Breast epithelium (tissue), 4 donors: ENCODE data around the gene TMEM80. TPM values are rescaled to one million over a fixed set of nuclear protein-coding genes. Genes with fewer than 3 reads are reported as not detected.

ENCODE experiments used
- DNase-seq, 2 donors: peaks; one replicate each; pipeline ENCODE4 v3.0.0-alpha.2; 2019; ENCODE audit warnings: low spot score in 2 of 2
- H3K27ac ChIP-seq, 2 donors: fragments of 200-600 bp; sonication (generic) in 1 of 2; one replicate each; pipeline ENCODE4 v1.5.1; 2016 to 2019; ENCODE audit warnings: mild to moderate bottlenecking in 1 of 2
- H3K27me3 ChIP-seq, 2 donors: fragments of 200-600 bp; sonication (generic) in 1 of 2; one replicate each; pipeline versions ENCODE4 v1.5.1 to v1.6.0; 2017 to 2019; ENCODE audit warnings: control low read depth in 1 of 2, mild to moderate bottlenecking in 1 of 2
- H3K36me3 ChIP-seq: fragments of 200-600 bp; one replicate; pipeline ENCODE4 v1.5.1; 2019
- H3K4me1 ChIP-seq, 2 donors: fragments of 200-600 bp; sonication (generic); one replicate each; pipeline ENCODE4 v1.5.1; 2016 to 2019; ENCODE audit warnings: control low read depth in 1 of 2
- H3K4me3 ChIP-seq, 3 donors: fragments of 200-600 bp; sonication (generic); 1 replicate in 2 of 3; 2 replicates in 1 of 3; pipeline ENCODE4 v1.5.1; 2016 to 2019; ENCODE audit warnings: mild to moderate bottlenecking in 3 of 3, moderate library complexity in 2 of 3
- H3K9me3 ChIP-seq, 2 donors: fragments of 200-600 bp; sonication (generic) in 1 of 2; one replicate each; pipeline ENCODE4 v1.5.1; 2016 to 2019; ENCODE audit warnings: control low read depth in 1 of 2
- POLR2A ChIP-seq: fragments of 450-650 bp; IDR thresholded peaks from one replicate; pipeline ENCODE4 v1.6.1; 2016; ENCODE audit warnings: antibody characterized with exemption, mild to moderate bottlenecking, moderate library complexity
- POLR2AphosphoS5 ChIP-seq, 3 donors: sonication (generic); formaldehyde crosslinking; IDR thresholded peaks; one replicate each; pipeline ENCODE4 v1.6.1; 2017; ENCODE audit warnings: antibody characterized with exemption in 3 of 3
- intact Hi-C: fragments of 100-400 bp; cut with DNase I; formaldehyde crosslinking; loops from one replicate; pipeline ENCODE4 v1.15.1; 2023; ENCODE audit warnings: low total_unique reads
- total RNA-seq, 3 donors: library from RNA; depleted of rRNA; stranded (reverse); fragments of >200 nt; gene quantifications; one replicate each; pipeline ENCODE4 v1.1.0, GENCODE V29; 2016
- TF ChIP-seq, protein P1 (sequence below), 3 donors: fragments of 450-650 bp; IDR thresholded peaks; one replicate each; pipeline ENCODE4 v1.5.1; 2016 to 2017; ENCODE audit warnings: antibody characterized with exemption in 3 of 3, mild to moderate bottlenecking in 3 of 3, moderate library complexity in 3 of 3

TMEM80 gene
- total RNA-seq, 3 donors from 2014 or later, result 25.9 to 51.8 (median 29.1) TPM

DNA sequence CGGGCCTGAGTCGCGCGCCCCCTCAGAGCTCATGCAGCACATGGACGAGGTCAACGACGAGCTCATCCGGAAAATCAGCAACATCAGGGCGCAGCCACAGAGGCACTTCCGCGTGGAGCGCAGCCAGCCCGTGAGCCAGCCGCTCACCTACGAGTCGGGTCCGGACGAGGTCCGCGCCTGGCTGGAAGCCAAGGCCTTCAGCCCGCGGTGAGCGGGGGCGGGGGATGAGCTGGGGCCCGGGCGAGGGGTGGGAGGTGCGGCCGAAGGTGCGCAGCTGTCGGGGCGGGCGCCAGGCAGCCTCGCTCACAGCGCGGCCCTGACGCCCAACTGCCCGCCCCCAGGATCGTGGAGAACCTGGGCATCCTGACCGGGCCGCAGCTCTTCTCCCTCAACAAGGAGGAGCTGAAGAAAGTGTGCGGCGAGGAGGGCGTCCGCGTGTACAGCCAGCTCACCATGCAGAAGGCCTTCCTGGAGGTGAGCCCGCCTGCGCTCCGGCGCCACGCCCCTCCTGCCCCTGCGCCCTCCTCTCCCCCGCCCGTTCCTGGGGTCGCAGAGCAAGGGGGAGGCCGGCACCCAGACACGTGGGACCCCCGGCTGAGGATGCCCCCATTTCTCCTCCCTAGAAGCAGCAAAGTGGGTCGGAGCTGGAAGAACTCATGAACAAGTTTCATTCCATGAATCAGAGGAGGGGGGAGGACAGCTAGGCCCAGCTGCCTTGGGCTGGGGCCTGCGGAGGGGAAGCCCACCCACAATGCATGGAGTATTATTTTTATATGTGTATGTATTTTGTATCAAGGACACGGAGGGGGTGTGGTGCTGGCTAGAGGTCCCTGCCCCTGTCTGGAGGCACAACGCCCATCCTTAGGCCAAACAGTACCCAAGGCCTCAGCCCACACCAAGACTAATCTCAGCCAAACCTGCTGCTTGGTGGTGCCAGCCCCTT is 30.9 kb downstream of the TMEM80 start:
- H3K9me3 ChIP-seq, result no peaks in the 10 kb centered on the region
- peak overlapping the region; percentile 2 to 48 (median 37) for H3K4me3 ChIP-seq
- peak; percentile 78 to 88 for DNase-seq
- H3K36me3 ChIP-seq, result no peaks in the 10 kb centered on the region
- peaks cover 5 to 25% of the 10 kb centered on the region in 2 donors for H3K4me1 ChIP-seq
- TF ChIP-seq POLR2AphosphoS5 (IDR thresholded peaks at IDR 0.05), result peak in 1 of 3 donors; percentile 55
- TF ChIP-seq POLR2A, result no peak
- intact Hi-C loops, result no loop called here
- H3K27me3 ChIP-seq, result no peaks in the 10 kb centered on the region
- H3K27ac ChIP-seq, result peak overlapping the region; percentile 87 to 90

DNA sequence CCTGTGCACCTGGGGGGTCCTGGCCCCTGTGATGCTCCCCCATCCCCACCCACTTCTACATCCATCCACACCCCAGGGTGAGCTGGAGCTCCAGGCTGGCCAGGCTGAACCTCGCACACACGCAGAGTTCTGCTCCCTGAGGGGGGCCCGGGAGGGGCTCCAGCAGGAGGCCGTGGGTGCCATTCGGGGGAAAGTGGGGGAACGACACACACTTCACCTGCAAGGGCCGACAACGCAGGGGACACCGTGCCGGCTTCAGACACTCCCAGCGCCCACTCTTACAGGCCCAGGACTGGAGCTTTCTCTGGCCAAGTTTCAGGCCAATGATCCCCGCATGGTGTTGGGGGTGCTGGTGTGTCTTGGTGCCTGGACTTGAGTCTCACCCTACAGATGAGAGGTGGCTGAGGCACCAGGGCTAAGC is 31.7 kb downstream of the TMEM80 start:
- Histone ChIP-seq H3K36me3 (no peaks in the 10 kb centered on the region), H3K4me1 (peaks cover 5 to 25% of the 10 kb centered on the region in 2 donors), H3K9me3 (no peaks in the 10 kb centered on the region), H3K27ac (peak overlapping the region; percentile 87 to 90), H3K27me3 (no peaks in the 10 kb centered on the region), H3K4me3 (peak overlapping the region in 1 of 3 donors; percentile 39)
- no peak for DNase-seq
- no peak for TF ChIP-seq POLR2AphosphoS5 (IDR thresholded peaks at IDR 0.05)
- TF ChIP-seq, protein P1, sequence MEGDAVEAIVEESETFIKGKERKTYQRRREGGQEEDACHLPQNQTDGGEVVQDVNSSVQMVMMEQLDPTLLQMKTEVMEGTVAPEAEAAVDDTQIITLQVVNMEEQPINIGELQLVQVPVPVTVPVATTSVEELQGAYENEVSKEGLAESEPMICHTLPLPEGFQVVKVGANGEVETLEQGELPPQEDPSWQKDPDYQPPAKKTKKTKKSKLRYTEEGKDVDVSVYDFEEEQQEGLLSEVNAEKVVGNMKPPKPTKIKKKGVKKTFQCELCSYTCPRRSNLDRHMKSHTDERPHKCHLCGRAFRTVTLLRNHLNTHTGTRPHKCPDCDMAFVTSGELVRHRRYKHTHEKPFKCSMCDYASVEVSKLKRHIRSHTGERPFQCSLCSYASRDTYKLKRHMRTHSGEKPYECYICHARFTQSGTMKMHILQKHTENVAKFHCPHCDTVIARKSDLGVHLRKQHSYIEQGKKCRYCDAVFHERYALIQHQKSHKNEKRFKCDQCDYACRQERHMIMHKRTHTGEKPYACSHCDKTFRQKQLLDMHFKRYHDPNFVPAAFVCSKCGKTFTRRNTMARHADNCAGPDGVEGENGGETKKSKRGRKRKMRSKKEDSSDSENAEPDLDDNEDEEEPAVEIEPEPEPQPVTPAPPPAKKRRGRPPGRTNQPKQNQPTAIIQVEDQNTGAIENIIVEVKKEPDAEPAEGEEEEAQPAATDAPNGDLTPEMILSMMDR (IDR thresholded peaks at IDR 0.05), result no peak
- no peak for TF ChIP-seq POLR2A
- intact Hi-C loops, result no loop called here

DNA sequence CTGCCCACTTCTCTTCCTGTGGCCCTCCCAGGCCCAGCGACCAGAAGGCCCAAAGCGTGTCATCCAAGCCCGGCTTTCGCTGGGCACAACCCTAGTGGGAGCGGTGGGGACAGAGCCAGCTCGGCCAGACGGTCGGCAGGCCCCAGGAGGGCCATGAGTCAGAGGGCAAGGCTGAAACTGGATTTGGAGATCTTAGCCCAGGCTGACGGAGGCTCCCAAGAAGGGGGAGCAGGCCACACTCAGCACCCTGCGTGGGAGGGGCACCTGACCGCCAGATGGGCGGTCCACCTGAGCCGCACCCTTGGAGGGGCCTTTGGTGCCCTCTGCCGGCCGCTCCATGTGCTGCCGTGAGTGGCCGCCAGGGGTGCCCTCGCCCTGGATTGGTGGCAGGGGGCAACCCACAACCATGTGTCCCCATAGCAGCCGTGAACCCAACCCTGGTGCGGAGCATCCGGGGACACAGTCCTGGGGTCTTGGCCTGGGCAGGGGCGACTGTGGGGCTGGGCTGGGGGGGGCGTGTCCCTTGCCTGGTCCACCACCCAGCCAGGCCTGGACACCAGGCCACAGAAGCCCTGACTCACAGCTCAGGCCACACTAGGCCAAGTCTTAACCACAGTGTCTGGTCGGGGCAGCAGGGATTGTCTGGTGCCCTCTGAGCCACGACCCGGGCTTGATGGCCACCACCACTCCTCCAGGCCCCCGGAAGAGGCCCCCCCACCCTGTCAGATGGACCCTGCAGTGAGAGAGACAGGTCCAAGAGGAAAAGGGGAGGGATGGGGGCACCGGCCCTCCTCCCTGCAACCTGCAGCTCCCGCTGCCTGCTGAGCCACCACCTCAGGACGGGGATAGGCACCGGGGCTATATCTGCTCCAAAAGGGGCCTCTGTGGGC is 32.5 kb downstream of the TMEM80 start:
- H3K27me3 ChIP-seq, result no peaks in the 10 kb centered on the region
- no peak for TF ChIP-seq POLR2A
- peak; percentile 59 to 82 (median 60) for TF ChIP-seq POLR2AphosphoS5 (IDR thresholded peaks at IDR 0.05)
- TF ChIP-seq, protein P1 (IDR thresholded peaks at IDR 0.05), result peak; percentile 98 to 99 (median 99)
- H3K4me1 ChIP-seq, result peaks cover 5 to 25% of the 10 kb centered on the region in 2 donors
- DNase-seq, result peak; percentile 88 to 90
- H3K9me3 ChIP-seq, result no peaks in the 10 kb centered on the region
- intact Hi-C loops, result no loop called here
- H3K36me3 ChIP-seq, result no peaks in the 10 kb centered on the region
- H3K4me3 ChIP-seq, result peak overlapping the region in 1 of 3 donors; percentile 39
- H3K27ac ChIP-seq, result peak overlapping the region; percentile 87 to 90

DNA sequence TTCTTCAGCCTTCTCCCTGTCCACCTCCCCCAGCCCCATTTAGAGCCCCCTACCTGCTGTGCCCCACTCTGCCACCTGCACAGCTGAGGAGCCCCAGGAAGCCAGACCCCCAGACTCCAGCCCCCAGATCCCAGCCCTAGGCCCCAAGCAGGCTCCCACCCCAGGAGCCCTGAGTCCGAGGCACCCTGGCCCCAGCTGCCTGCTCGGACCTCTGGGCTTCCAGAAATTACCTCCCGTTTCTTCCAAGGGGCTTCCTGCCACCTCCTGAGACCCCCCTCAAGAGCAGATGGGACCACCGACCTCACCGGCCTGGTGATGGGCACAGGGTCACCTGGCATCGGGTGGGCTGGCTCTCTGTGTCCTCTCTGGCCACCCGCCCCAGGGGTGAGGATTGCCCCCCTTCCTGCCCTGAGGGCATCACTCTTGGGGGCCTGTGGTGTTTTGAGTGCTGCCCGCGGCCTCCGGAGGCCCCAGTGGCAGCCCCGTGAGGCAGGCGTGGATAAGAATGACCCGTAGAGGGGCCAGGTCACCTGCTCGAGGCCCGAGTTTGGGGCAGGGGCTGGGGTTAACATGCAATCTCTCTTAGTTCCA is 33.4 kb downstream of the TMEM80 start:
- TF ChIP-seq POLR2A (no peak), POLR2AphosphoS5 (IDR thresholded peaks at IDR 0.05) (no peak)
- TF ChIP-seq, protein P1 (IDR thresholded peaks at IDR 0.05), result no peak
- no peak for DNase-seq
- Histone ChIP-seq H3K36me3 (no peaks in the 10 kb centered on the region), H3K4me3 (no peak overlapping the region), H3K27me3 (no peaks in the 10 kb centered on the region), H3K4me1 (peaks cover 5 to 25% of the 10 kb centered on the region in 2 donors), H3K27ac (peak overlapping the region; percentile 87 to 90), H3K9me3 (no peaks in the 10 kb centered on the region)
- intact Hi-C loops, result no loop called here

DNA sequence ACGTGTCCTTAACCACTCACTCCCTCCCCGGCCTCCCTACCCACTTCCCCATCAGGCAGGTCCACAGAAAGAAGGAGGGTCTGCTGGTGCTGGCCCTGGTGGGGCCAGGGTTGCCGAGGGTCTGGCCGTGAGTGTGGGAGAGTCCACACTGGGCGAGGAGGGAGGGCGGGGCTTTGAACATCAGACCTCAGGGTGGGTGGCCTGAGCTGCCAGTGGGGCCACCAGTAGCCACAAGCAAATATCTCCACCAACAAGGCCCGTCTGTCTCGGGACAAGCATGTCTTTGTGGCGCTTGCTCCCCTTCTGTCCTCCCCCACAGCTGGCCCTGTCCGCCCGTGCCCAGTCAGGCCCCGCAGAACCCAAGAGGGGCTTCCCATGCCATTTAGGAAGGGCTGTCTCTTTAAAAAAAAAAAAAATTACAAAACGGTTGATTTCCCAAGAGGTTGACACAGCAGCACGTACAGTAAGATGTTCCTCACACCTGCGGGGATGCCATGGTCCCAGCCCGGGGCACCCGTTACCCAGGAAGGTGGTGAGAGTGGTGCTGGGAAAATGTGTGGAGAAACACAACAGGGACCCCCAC is 34.0 kb downstream of the TMEM80 start:
- no peaks in the 10 kb centered on the region for H3K27me3 ChIP-seq
- TF ChIP-seq POLR2AphosphoS5 (IDR thresholded peaks at IDR 0.05), result no peak
- no peak for TF ChIP-seq POLR2A
- TF ChIP-seq, protein P1 (IDR thresholded peaks at IDR 0.05), result no peak
- intact Hi-C loops, result no loop called here
- no peaks in the 10 kb centered on the region for H3K36me3 ChIP-seq
- peaks cover 5 to 25% of the 10 kb centered on the region in 2 donors for H3K4me1 ChIP-seq
- DNase-seq, result no peak
- H3K27ac ChIP-seq, result no peak overlapping the region
- H3K9me3 ChIP-seq, result no peaks in the 10 kb centered on the region
- no peak overlapping the region for H3K4me3 ChIP-seq
